ENCODE results near the gene ZNF536.

The ZNF536 gene

GRCh38 chr19:30566681-30567420, 194.7 kb downstream of the ZNF536 start:
- H3K4me3 ChIP-seq (ENCODE audit: low read depth, low read length): no peak overlapping the region
- no peak overlapping the region for H3K9ac ChIP-seq (ENCODE audit: low read depth, low read length)
- peaks cover 20% of the 10 kb centered on the region for H3K4me1 ChIP-seq (ENCODE audit: control insufficient read depth, insufficient read depth, low read length)
- H3K27me3 ChIP-seq (ENCODE audit: control insufficient read depth, insufficient read depth, low read length): no peaks in the 10 kb centered on the region
- no peak overlapping the region for H3K27ac ChIP-seq (ENCODE audit: low read depth, low read length)
- no peaks in the 10 kb centered on the region for H3K36me3 ChIP-seq (ENCODE audit: control insufficient read depth, insufficient read depth, low read length)
- H3K9me3 ChIP-seq (ENCODE audit: control insufficient read depth, insufficient read depth, low read length): no peaks in the 10 kb centered on the region

- H3K9ac ChIP-seq (ENCODE audit: low read depth, low read length): no peak overlapping the region
- no peak overlapping the region for H3K27ac ChIP-seq (ENCODE audit: low read depth, low read length)
- peaks cover 20% of the 10 kb centered on the region for H3K4me1 ChIP-seq (ENCODE audit: control insufficient read depth, insufficient read depth, low read length)
- no peaks in the 10 kb centered on the region for H3K9me3 ChIP-seq (ENCODE audit: control insufficient read depth, insufficient read depth, low read length)
- no peaks in the 10 kb centered on the region for H3K27me3 ChIP-seq (ENCODE audit: control insufficient read depth, insufficient read depth, low read length)
- no peak overlapping the region for H3K4me3 ChIP-seq (ENCODE audit: low read depth, low read length)
- no peaks in the 10 kb centered on the region for H3K36me3 ChIP-seq (ENCODE audit: control insufficient read depth, insufficient read depth, low read length)
Observed at GRCh38 chr19:30567536-30568232, 195.5 kb downstream of the ZNF536 start.

GRCh38 chr19:30570194-30570593, 198.0 kb downstream of the ZNF536 start:
- H3K27ac ChIP-seq (ENCODE audit: low read depth, low read length): no peak overlapping the region
- no peak overlapping the region for H3K4me3 ChIP-seq (ENCODE audit: low read depth, low read length)
- H3K27me3 ChIP-seq (ENCODE audit: control insufficient read depth, insufficient read depth, low read length): no peaks in the 10 kb centered on the region
- H3K36me3 ChIP-seq (ENCODE audit: control insufficient read depth, insufficient read depth, low read length): no peaks in the 10 kb centered on the region
- no peaks in the 10 kb centered on the region for H3K9me3 ChIP-seq (ENCODE audit: control insufficient read depth, insufficient read depth, low read length)
- peaks cover 13% of the 10 kb centered on the region for H3K4me1 ChIP-seq (ENCODE audit: control insufficient read depth, insufficient read depth, low read length)
- H3K9ac ChIP-seq (ENCODE audit: low read depth, low read length): no peak overlapping the region

- H3K4me1 ChIP-seq (ENCODE audit: control insufficient read depth, insufficient read depth, low read length): peaks cover 8% of the 10 kb centered on the region
- no peak overlapping the region for H3K27ac ChIP-seq (ENCODE audit: low read depth, low read length)
- no peaks in the 10 kb centered on the region for H3K36me3 ChIP-seq (ENCODE audit: control insufficient read depth, insufficient read depth, low read length)
- H3K4me3 ChIP-seq (ENCODE audit: low read depth, low read length): no peak overlapping the region
- H3K9me3 ChIP-seq (ENCODE audit: control insufficient read depth, insufficient read depth, low read length): no peaks in the 10 kb centered on the region
- H3K27me3 ChIP-seq (ENCODE audit: control insufficient read depth, insufficient read depth, low read length): no peaks in the 10 kb centered on the region
- H3K9ac ChIP-seq (ENCODE audit: low read depth, low read length): no peak overlapping the region
Observed at GRCh38 chr19:30577551-30578105, 205.4 kb downstream of the ZNF536 start.

GRCh38 chr19:30579419-30579818, 207.2 kb downstream of the ZNF536 start:
- Histone ChIP-seq H3K9ac (ENCODE audit: low read depth, low read length) (no peak overlapping the region), H3K27me3 (ENCODE audit: control insufficient read depth, insufficient read depth, low read length) (no peaks in the 10 kb centered on the region), H3K36me3 (ENCODE audit: control insufficient read depth, insufficient read depth, low read length) (no peaks in the 10 kb centered on the region), H3K9me3 (ENCODE audit: control insufficient read depth, insufficient read depth, low read length) (no peaks in the 10 kb centered on the region), H3K27ac (ENCODE audit: low read depth, low read length) (no peak overlapping the region), H3K4me1 (ENCODE audit: control insufficient read depth, insufficient read depth, low read length) (peaks cover 8% of the 10 kb centered on the region), H3K4me3 (ENCODE audit: low read depth, low read length) (no peak overlapping the region)

- H3K27ac ChIP-seq (ENCODE audit: low read depth, low read length): no peak overlapping the region
- peaks cover 8% of the 10 kb centered on the region for H3K4me1 ChIP-seq (ENCODE audit: control insufficient read depth, insufficient read depth, low read length)
- no peaks in the 10 kb centered on the region for H3K9me3 ChIP-seq (ENCODE audit: control insufficient read depth, insufficient read depth, low read length)
- no peaks in the 10 kb centered on the region for H3K27me3 ChIP-seq (ENCODE audit: control insufficient read depth, insufficient read depth, low read length)
- H3K9ac ChIP-seq (ENCODE audit: low read depth, low read length): no peak overlapping the region
- no peak overlapping the region for H3K4me3 ChIP-seq (ENCODE audit: low read depth, low read length)
- no peaks in the 10 kb centered on the region for H3K36me3 ChIP-seq (ENCODE audit: control insufficient read depth, insufficient read depth, low read length)
Observed at GRCh38 chr19:30580673-30581072, 208.5 kb downstream of the ZNF536 start.

- Histone ChIP-seq H3K27me3 (ENCODE audit: control insufficient read depth, insufficient read depth, low read length) (no peaks in the 10 kb centered on the region), H3K9ac (ENCODE audit: low read depth, low read length) (no peak overlapping the region), H3K36me3 (ENCODE audit: control insufficient read depth, insufficient read depth, low read length) (no peaks in the 10 kb centered on the region), H3K27ac (ENCODE audit: low read depth, low read length) (no peak overlapping the region), H3K9me3 (ENCODE audit: control insufficient read depth, insufficient read depth, low read length) (no peaks in the 10 kb centered on the region), H3K4me1 (ENCODE audit: control insufficient read depth, insufficient read depth, low read length) (no peaks in the 10 kb centered on the region), H3K4me3 (ENCODE audit: low read depth, low read length) (no peak overlapping the region)
Observed at GRCh38 chr19:30584090-30584489, 211.9 kb downstream of the ZNF536 start.

- H3K9ac ChIP-seq (ENCODE audit: low read depth, low read length): no peak overlapping the region
- H3K27me3 ChIP-seq (ENCODE audit: control insufficient read depth, insufficient read depth, low read length): no peaks in the 10 kb centered on the region
- no peaks in the 10 kb centered on the region for H3K4me1 ChIP-seq (ENCODE audit: control insufficient read depth, insufficient read depth, low read length)
- no peak overlapping the region for H3K27ac ChIP-seq (ENCODE audit: low read depth, low read length)
- H3K4me3 ChIP-seq (ENCODE audit: low read depth, low read length): no peak overlapping the region
- no peaks in the 10 kb centered on the region for H3K9me3 ChIP-seq (ENCODE audit: control insufficient read depth, insufficient read depth, low read length)
- no peaks in the 10 kb centered on the region for H3K36me3 ChIP-seq (ENCODE audit: control insufficient read depth, insufficient read depth, low read length)
Observed at GRCh38 chr19:30587869-30588268, 215.7 kb downstream of the ZNF536 start.

GRCh38 chr19:30590596-30591229, 218.5 kb downstream of the ZNF536 start:
- Histone ChIP-seq H3K9me3 (ENCODE audit: control insufficient read depth, insufficient read depth, low read length) (no peaks in the 10 kb centered on the region), H3K27me3 (ENCODE audit: control insufficient read depth, insufficient read depth, low read length) (no peaks in the 10 kb centered on the region), H3K4me3 (ENCODE audit: low read depth, low read length) (no peak overlapping the region), H3K9ac (ENCODE audit: low read depth, low read length) (no peak overlapping the region), H3K27ac (ENCODE audit: low read depth, low read length) (no peak overlapping the region), H3K4me1 (ENCODE audit: control insufficient read depth, insufficient read depth, low read length) (peaks cover 10% of the 10 kb centered on the region), H3K36me3 (ENCODE audit: control insufficient read depth, insufficient read depth, low read length) (no peaks in the 10 kb centered on the region)

- Histone ChIP-seq H3K9me3 (ENCODE audit: control insufficient read depth, insufficient read depth, low read length) (no peaks in the 10 kb centered on the region), H3K27ac (ENCODE audit: low read depth, low read length) (no peak overlapping the region), H3K27me3 (ENCODE audit: control insufficient read depth, insufficient read depth, low read length) (no peaks in the 10 kb centered on the region), H3K4me1 (ENCODE audit: control insufficient read depth, insufficient read depth, low read length) (peaks cover 34% of the 10 kb centered on the region), H3K36me3 (ENCODE audit: control insufficient read depth, insufficient read depth, low read length) (no peaks in the 10 kb centered on the region), H3K9ac (ENCODE audit: low read depth, low read length) (no peak overlapping the region), H3K4me3 (ENCODE audit: low read depth, low read length) (no peak overlapping the region)
Observed at GRCh38 chr19:30593356-30593755, 221.2 kb downstream of the ZNF536 start.

All from HUES48 (cell line).